ENCODE data around the gene SULF2.

- TF ChIP-seq PATZ1 (CRISPR knock-in tag; IDR thresholded peaks at IDR 0.05; ENCODE audit: borderline replicate concordance) = no peak
- no peak for TF ChIP-seq ESRRG (CRISPR knock-in tag; IDR thresholded peaks at IDR 0.05)
- TF ChIP-seq CSDC2 (CRISPR knock-in tag; IDR thresholded peaks at IDR 0.05) = no peak
- no peak for TF ChIP-seq PPARA (CRISPR knock-in tag; IDR thresholded peaks at IDR 0.05; ENCODE audit: borderline replicate concordance)
- no peak for TF ChIP-seq TSHZ2 (CRISPR knock-in tag; IDR thresholded peaks at IDR 0.05)
- no peak for TF ChIP-seq CREB5 (CRISPR knock-in tag; IDR thresholded peaks at IDR 0.05; ENCODE audit: low read depth)
- TF ChIP-seq TCF4 (CRISPR knock-in tag; IDR thresholded peaks at IDR 0.05; ENCODE audit: borderline replicate concordance) = no peak
Measured at GRCh38 chr20:47711046-47711752, 74.1 kb downstream of the SULF2 start.
